Glomerular endothelial cell (primary cell): ENCODE results near the gene ZNF521. TPM values are rescaled to one million over a fixed set of nuclear protein-coding genes. Genes with fewer than 3 reads are reported as not detected.
"Not testable (repeated sequence)": the region's sequence is repeated elsewhere in the genome, so short reads cannot be mapped to it uniquely, and the experiment has no call there.

Source experiments
- DNase-seq: peaks from one replicate; pipeline ENCODE4 v3.0.0-alpha.2; 2011; ENCODE audit warnings: low read depth, low spot score; ENCODE audit errors: extremely low read depth
- total RNA-seq: library from RNA; depleted of rRNA; stranded (reverse); fragments of >200 nt; gene quantifications from 2 replicates; pipeline ENCODE4 v1.2.3, GENCODE V29; 2015

Gene ZNF521
- total RNA-seq, 1 donor from 2014 or later = 114 TPM

GRCh38 chr18:25295624-25296138, 56.3 kb downstream of the ZNF521 start:
- no peak for DNase-seq

- DNase-seq = no peak
These were observed 60.8 kb downstream of the ZNF521 start for GRCh38 chr18:25291150-25291549.

- no peak for DNase-seq
These were observed 62.9 kb downstream of the ZNF521 start for GRCh38 chr18:25289001-25289631.

- DNase-seq = no peak
These were observed 63.5 kb downstream of the ZNF521 start for GRCh38 chr18:25288340-25288938.

GRCh38 chr18:25287106-25287505, 64.9 kb downstream of the ZNF521 start:
- no peak for DNase-seq

GRCh38 chr18:25284861-25285550, 67.0 kb downstream of the ZNF521 start:
- DNase-seq = no peak

DNA sequence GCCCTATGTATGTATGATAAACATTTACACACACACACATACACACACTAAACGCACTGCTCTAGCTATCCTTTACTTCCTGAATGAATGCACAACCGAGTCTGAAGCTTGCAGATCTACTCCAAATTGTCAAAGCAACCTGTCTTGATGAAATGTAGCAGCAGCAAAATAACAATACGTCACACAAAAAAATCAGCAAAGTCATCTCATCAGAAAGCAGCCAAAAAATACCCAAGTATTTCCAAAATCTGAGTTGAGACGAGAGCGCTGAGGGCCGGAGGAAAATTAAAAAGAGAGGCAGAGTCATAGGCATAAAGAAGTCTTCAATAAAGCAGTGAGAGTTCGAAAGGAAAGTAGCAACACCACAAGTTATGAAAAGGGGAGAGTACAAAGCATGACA, 67.7 kb downstream of the ZNF521 start:
- DNase-seq = no peak

DNA sequence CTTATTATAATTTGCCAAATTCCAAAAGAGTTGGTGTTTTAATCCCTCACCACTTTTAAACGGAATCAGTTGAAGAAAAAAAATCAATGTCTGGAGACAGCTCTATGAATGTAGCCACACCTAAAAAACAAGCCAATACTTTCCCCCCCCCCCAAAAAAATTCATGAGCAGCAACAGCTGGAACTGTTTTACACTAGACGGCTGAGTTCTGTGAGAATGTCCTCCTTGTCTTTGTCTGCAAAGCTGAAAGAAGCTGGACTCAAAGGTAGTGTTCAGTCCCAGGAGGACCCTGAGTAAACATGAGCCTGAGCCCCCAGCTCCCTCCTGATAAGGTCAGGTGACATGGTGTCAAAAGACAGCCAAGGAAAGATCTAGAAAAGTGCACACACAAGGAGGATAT, 68.2 kb downstream of the ZNF521 start:
- DNase-seq = no peak

- no peak for DNase-seq
These were observed 68.9 kb downstream of the ZNF521 start for GRCh38 chr18:25282896-25283703.

- DNase-seq = no peak
These were observed 69.7 kb downstream of the ZNF521 start for GRCh38 chr18:25282282-25282681.

DNA sequence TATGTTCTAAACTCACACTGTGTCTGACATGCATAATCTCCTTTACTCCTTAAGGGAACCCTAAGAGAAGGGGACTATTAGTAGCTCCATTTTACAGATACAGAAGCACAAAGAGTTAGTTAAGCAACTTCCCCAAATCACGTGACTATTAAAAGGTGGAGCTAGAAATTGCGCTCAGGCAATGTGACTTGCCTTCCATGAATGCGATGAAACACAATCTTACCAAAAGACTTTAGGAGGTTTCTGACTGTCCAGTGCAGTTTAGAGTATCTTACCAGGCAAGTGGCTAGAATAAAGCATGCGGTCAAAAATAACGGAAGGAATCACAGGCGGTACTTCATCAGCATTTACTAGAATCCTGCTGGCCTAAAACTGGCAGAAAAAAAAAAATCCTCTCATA, 70.4 kb downstream of the ZNF521 start:
- DNase-seq = no peak

- DNase-seq = no peak
These were observed 72.0 kb downstream of the ZNF521 start for GRCh38 chr18:25279961-25280360.

- DNase-seq = no peak
These were observed 72.4 kb downstream of the ZNF521 start for GRCh38 chr18:25279556-25279955.

- DNase-seq = no peak
These were observed 72.8 kb downstream of the ZNF521 start for GRCh38 chr18:25279133-25279532.

DNA sequence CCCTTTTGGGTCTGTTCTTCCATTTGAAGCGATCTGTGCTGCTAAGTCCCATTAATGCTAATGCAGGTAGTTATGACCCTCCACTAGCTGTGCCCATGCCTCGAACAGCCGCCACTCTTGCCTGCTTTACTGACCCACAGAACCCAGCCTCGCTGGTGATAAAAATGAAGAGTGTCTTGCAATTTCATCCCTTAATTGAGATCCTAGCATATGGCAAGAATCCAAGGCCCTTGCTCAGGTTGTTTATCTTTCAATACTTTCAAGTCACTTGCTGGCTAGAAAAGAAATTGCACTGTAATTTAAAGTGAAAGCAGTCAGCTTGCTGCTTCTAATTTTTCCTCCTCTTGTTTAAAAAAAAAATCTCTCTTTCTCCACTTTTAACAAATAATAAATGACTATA, 73.6 kb downstream of the ZNF521 start:
- no peak for DNase-seq

- no peak for DNase-seq
These were observed 76.5 kb downstream of the ZNF521 start for GRCh38 chr18:25275412-25276001.

- no peak for DNase-seq
These were observed 77.0 kb downstream of the ZNF521 start for GRCh38 chr18:25274926-25275325.

DNA sequence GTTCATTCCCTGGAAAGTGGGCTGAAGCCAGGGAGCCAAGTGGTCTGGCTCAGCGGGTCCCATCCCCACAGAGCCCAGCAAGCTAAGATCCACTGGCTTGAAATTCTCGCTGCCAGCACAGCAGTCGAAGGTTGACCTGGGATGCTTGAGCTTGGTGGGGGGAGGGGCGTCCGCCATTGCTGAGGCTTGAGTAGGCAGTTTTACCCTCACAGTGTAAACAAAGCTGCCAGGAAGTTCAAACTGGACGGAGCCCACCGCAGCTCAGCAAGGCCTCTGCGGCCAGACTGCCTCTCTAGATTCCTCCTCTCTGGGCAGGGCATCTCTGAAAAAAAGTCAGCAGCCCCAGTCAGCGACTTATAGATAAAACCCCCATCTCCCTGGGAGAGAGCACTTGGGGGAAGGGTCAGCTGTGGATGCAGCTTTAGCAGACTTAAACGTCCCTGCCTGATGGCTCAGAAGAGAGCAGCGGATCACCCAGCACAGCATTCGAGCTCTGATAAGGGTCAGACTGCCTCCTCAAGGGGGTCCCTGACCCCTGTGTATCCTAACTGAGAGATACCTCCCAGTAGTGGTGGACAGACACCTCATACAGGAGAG, 84.9 kb downstream of the ZNF521 start:
- not testable (repeated sequence) for DNase-seq

DNA sequence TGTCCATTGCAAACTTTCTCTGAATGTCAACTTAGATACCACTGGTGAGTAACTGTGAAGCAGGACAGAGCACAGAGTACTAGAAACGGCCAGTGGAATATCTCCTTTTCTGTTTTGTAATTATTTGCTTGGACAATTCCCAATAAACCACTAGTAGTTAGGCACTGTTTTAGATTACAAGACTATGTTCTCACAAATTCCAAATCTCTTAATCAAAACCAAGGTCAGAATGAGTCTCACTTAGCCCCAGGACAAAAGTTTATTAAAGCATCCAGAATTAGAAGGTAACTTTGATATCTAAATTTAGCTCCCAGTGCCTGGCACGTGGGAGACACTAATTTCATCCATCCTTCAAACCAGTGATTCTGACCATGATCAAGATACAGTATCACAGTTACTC, 89.0 kb downstream of the ZNF521 start:
- DNase-seq = no peak

DNA sequence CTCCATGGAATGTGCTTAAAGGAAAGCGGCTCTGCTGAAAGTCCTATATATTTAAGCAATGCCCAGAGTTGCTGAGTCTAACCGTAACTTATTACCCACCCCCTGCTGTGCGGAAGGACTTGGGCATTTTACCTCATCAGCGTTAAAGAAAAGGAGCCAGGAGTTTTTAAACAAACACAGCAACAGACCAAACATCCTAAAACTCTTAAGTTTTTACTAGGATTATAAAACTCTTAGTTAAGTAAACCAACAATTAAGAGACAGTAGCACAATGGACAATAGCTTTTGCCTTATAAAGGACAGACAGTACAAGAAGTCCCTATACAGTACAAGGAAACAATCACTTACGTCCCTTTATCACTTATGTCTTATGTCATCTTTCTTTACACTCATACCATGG, 90.2 kb downstream of the ZNF521 start:
- DNase-seq = no peak
